B cell (primary cell): ENCODE measurements around the gene TMEM271. TPM values are rescaled to one million over a fixed set of nuclear protein-coding genes. Genes with fewer than 3 reads are reported as not detected.

Source experiments
- ATAC-seq: fragments of 200-7000 bp; cut with Tn5 transposase; one replicate; pipeline ENCODE4 v1.10.0; 2021; ENCODE audit warnings: low read depth, mild to moderate bottlenecking, moderate number of reproducible peaks, moderate library complexity
- CTCF ChIA-PET: fragments of 350-600 bp; sonication (Branson Sonifier 250); formaldehyde crosslinking; loops from one replicate; lab custom pipeline; 2021; ENCODE audit warnings: antibody characterized with exemption, inconsistent platforms; lab: Charles Lee
- POLR2A ChIA-PET: fragments of 350-600 bp; sonication (Branson Sonifier 250); formaldehyde crosslinking; loops from one replicate; lab custom pipeline; 2021; ENCODE audit warnings: antibody characterized with exemption; lab: Charles Lee
- DNase-seq: peaks from one replicate; pipeline ENCODE4 v3.0.0; 2013
- H2AFZ ChIP-seq: 2 replicates; pipeline ENCODE4 v1.6.1; 2012; ENCODE audit warnings: mild to moderate bottlenecking, low read depth, low read length; ENCODE audit not compliant: insufficient read depth, poor library complexity, severe bottlenecking
- H3K27ac ChIP-seq, 2 donors: 1 replicate in 1 of 2; 2 replicates in 1 of 2; pipeline ENCODE4 v1.5.1; 2012 to 2013; ENCODE audit warnings: low read length in 2 of 2, mild to moderate bottlenecking in 2 of 2, moderate library complexity in 1 of 2
- H3K27me3 ChIP-seq, 4 experiments: fragments of 200-600 bp in 1 of 4; sonication (generic) in 1 of 4; replicated peaks in 1 of 4; 1 replicate in 2 of 4; 2 replicates in 2 of 4; pipeline versions ENCODE4 v1.6.1 to v1.7.0; 2013 to 2016; ENCODE audit warnings: low read length in 3 of 4, mild to moderate bottlenecking in 2 of 4, mixed read lengths in 1 of 4, moderate library complexity in 1 of 4; ENCODE audit not compliant: insufficient read depth in 4 of 4, control insufficient read depth in 3 of 4; ENCODE audit errors: control extremely low read depth in 1 of 4
- H3K36me3 ChIP-seq, 2 experiments: replicated peaks in 1 of 2; 1 replicate in 1 of 2; 2 replicates in 1 of 2; pipeline versions ENCODE4 v1.6.1 to v1.7.1; 2013; ENCODE audit warnings: low read length in 1 of 2; ENCODE audit not compliant: insufficient read depth in 2 of 2, control insufficient read depth in 1 of 2; ENCODE audit errors: control extremely low read depth in 1 of 2, extremely low read depth in 1 of 2
- H3K4me1 ChIP-seq, 2 donors: fragments of 200-600 bp in 1 of 2; sonication (generic) in 1 of 2; 1 replicate in 1 of 2; 2 replicates in 1 of 2; pipeline versions ENCODE4 v1.5.1 to v1.6.1; 2013 to 2017; ENCODE audit warnings: low read length in 2 of 2; ENCODE audit not compliant: control insufficient read depth in 2 of 2, insufficient read depth in 2 of 2
- H3K4me2 ChIP-seq: replicated peaks from 2 replicates; pipeline ENCODE3; 2012; ENCODE audit warnings: mild to moderate bottlenecking, low read depth, low read length; ENCODE audit not compliant: poor library complexity, severe bottlenecking
- H3K4me3 ChIP-seq, 5 experiments: fragments of 200-600 bp in 1 of 5; sonication (generic) in 1 of 5; 1 replicate in 3 of 5; 2 replicates in 2 of 5; pipeline versions ENCODE4 v1.5.1 to v1.7.0; 2011 to 2016; ENCODE audit warnings: low read length in 4 of 5, mild to moderate bottlenecking in 4 of 5, low read depth in 2 of 5, control low read depth in 1 of 5, moderate library complexity in 1 of 5; ENCODE audit not compliant: insufficient read depth in 1 of 5; ENCODE audit errors: control extremely low read depth in 1 of 5, extremely low read depth in 1 of 5
- H3K79me2 ChIP-seq: fragments of 200-600 bp; sonication (generic); one replicate; pipeline ENCODE4 v1.6.0; 2016; ENCODE audit warnings: low read length; ENCODE audit not compliant: control insufficient read depth, insufficient read depth
- H3K9ac ChIP-seq: fragments of 200-600 bp; sonication (generic); 2 replicates; pipeline ENCODE4 v1.6.1; 2017; ENCODE audit warnings: mild to moderate bottlenecking, low read length, moderate library complexity
- H3K9me3 ChIP-seq, 3 donors: one replicate each; pipeline versions ENCODE4 v1.6.1 to v1.7.1; 2013; ENCODE audit warnings: low read length in 2 of 3; ENCODE audit not compliant: control insufficient read depth in 2 of 3, insufficient read depth in 1 of 3; ENCODE audit errors: control extremely low read depth in 1 of 3
- H4K20me1 ChIP-seq: 2 replicates; pipeline ENCODE4 v1.6.0; 2012; ENCODE audit warnings: mild to moderate bottlenecking, low read length; ENCODE audit not compliant: insufficient read depth, control insufficient read depth, poor library complexity, severe bottlenecking
- H3K27ac Mint-ChIP-seq: one replicate; pipeline ENCODE4 v1.8.0; 2021; ENCODE audit warnings: mixed read lengths
- H3K27me3 Mint-ChIP-seq: one replicate; pipeline ENCODE4 v1.8.0; 2021; ENCODE audit warnings: mixed read lengths
- H3K4me1 Mint-ChIP-seq: one replicate; pipeline ENCODE4 v1.8.0; 2021; ENCODE audit warnings: mixed read lengths
- H3K4me3 Mint-ChIP-seq: one replicate; pipeline ENCODE4 v1.8.0; 2021; ENCODE audit warnings: mixed read lengths
- H3K9me3 Mint-ChIP-seq: one replicate; pipeline ENCODE4 v1.8.0; 2022; ENCODE audit warnings: mixed read lengths; ENCODE audit not compliant: insufficient read depth
- EZH2 ChIP-seq: IDR thresholded peaks from 2 replicates; pipeline ENCODE4 v1.6.1; 2012; ENCODE audit warnings: borderline replicate concordance, low read depth, mild to moderate bottlenecking, moderate library complexity, low read length; ENCODE audit not compliant: insufficient read depth, poor library complexity, severe bottlenecking
- WGBS: methylation state at CpG from one replicate; pipeline ENCODE4 v1.1.5; 2013; ENCODE audit warnings: missing lambda C conversion rate; ENCODE audit not compliant: insufficient coverage; 5-methylcytosine and 5-hydroxymethylcytosine counted together
- intact Hi-C: fragments of 100-400 bp; cut with micrococcal nuclease; formaldehyde crosslinking; loops from one replicate; pipeline ENCODE4 v1.10.0; 2022
- polyA plus RNA-seq: library from polyadenylated mRNA; depleted of rRNA; stranded (reverse); fragments of >200 nt; gene quantifications from 2 replicates; pipeline ENCODE4 v1.2.3, GENCODE V29; 2012
- total RNA-seq, 2 donors: library from RNA; stranded (reverse); fragments of 120-200 nt in 1 of 2; gene quantifications; 1 replicate in 1 of 2; 2 replicates in 1 of 2; pipeline versions ENCODE4 v1.2.3 to v1.2.4, GENCODE V29; 2013 to 2022
- TF ChIP-seq, protein P1 (sequence below): fragments of 200-600 bp; IDR thresholded peaks from one replicate; pipeline ENCODE4 v1.8.0; 2022; ENCODE audit warnings: antibody characterized with exemption, mild to moderate bottlenecking

TMEM271 gene
- total and polyA plus RNA-seq, 2 donors (not counting 1 experiment from before 2014, with no cell fraction given): not detected

DNA sequence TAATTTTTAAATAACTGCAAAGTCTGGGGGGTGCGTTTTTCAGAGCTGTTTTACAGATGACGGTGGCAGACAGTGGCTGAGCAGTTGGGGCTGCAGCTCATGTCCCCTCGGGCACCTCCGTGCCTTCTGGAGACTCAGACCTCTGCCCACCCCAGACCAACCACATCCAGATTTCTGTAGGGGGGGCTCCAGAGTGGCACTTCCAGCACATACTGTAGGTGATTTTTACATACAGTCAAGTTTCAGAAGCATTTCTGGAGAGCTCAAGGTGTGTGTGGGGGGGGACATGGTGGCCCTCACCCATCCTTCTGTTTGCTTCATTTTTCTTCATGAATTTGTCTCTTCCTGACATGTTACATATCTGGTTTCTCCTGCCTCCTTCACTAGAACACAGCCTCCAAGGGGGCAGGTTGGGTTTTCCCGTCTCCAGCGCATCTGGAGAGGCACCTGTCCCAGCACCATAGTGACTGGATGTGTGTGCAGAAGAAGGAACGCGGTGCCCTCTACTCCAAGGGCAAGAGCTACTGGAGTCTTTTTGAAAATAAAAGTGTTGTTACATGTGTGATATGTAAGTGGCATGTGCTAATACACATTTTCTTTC is 37.5 kb downstream of the TMEM271 start:
- no peak for DNase-seq
- WGBS: 97% methylated on average over 5 of the region's 8 CpGs
- no peak overlapping the region for H2AFZ ChIP-seq
- intact Hi-C loops: no loop called here
- Mint-ChIP-seq H3K4me3 (no peak overlapping the region), H3K27ac (no peak overlapping the region), H3K9me3 (peaks cover 7% of the 10 kb centered on the region), H3K27me3 (no peaks in the 10 kb centered on the region), H3K4me1 (no peaks in the 10 kb centered on the region)
- ATAC-seq: no peak
- TF ChIP-seq, protein P1, sequence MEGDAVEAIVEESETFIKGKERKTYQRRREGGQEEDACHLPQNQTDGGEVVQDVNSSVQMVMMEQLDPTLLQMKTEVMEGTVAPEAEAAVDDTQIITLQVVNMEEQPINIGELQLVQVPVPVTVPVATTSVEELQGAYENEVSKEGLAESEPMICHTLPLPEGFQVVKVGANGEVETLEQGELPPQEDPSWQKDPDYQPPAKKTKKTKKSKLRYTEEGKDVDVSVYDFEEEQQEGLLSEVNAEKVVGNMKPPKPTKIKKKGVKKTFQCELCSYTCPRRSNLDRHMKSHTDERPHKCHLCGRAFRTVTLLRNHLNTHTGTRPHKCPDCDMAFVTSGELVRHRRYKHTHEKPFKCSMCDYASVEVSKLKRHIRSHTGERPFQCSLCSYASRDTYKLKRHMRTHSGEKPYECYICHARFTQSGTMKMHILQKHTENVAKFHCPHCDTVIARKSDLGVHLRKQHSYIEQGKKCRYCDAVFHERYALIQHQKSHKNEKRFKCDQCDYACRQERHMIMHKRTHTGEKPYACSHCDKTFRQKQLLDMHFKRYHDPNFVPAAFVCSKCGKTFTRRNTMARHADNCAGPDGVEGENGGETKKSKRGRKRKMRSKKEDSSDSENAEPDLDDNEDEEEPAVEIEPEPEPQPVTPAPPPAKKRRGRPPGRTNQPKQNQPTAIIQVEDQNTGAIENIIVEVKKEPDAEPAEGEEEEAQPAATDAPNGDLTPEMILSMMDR: no peak
- TF ChIP-seq EZH2: no peak
- H3K4me2 ChIP-seq: no peak overlapping the region
- no peak overlapping the region for H3K9ac ChIP-seq
- H4K20me1 ChIP-seq: no peaks in the 10 kb centered on the region
- H3K4me3 ChIP-seq: no peak overlapping the region
- H3K27me3 ChIP-seq: no peaks in the 10 kb centered on the region
- ChIA-PET POLR2A (no interaction called here), CTCF (no interaction called here)
- no peaks in the 10 kb centered on the region for H3K4me1 ChIP-seq
- H3K36me3 ChIP-seq: peaks cover 0 to 31% of the 10 kb centered on the region in 2 experiments
- H3K27ac ChIP-seq: no peak overlapping the region
- no peaks in the 10 kb centered on the region for H3K79me2 ChIP-seq
- H3K9me3 ChIP-seq: peaks cover 0 to 38% (median 0%) of the 10 kb centered on the region in 3 donors

DNA sequence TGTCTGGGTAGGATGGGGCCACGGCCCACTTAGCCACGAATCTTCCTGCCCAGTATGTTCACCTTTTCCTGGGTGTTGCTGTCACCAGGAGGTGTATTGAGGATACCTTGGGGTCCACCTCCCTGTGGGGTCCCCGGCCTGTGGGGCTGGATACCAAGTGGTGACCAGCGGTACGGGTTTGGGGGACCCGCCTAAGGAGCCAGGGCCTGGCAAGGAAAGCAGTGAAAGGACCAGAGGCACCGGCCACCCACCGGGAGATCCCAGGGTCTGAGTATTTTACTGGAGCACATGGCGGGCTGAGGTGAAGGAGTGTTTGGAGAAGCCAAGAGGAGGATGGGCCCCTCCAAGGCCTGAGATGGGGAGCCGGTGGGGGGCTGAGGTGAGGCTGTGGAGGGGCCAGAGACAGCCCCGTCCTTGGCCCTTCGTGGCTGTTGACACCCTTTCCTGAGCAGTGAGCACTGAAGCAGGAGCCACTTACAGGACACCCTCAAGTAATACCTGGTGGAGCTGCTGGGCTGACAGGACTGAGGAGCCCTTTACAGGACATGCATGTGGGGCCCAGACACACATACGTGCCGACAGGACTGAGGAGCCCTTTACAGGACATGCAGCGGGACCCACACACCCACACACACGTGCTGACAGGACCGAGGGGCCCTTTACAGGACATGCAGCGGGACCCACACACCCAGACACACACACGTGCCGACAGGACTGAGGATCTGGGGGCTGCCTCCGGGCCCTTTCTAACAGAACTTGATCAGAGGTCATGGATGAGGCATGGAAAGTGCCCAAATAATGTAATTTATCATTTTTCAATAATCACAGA is 38.4 kb downstream of the TMEM271 start:
- Histone ChIP-seq H3K27me3 (no peaks in the 10 kb centered on the region), H3K9me3 (peaks cover 0 to 48% (median 0%) of the 10 kb centered on the region in 3 donors), H3K36me3 (peaks cover 0 to 38% of the 10 kb centered on the region in 2 experiments), H2AFZ (no peak overlapping the region), H3K4me2 (no peak overlapping the region), H3K4me3 (no peak overlapping the region), H3K9ac (no peak overlapping the region), H3K4me1 (no peaks in the 10 kb centered on the region), H3K79me2 (no peaks in the 10 kb centered on the region), H4K20me1 (no peaks in the 10 kb centered on the region), H3K27ac (no peak overlapping the region)
- TF ChIP-seq, protein P1: no peak
- no peak for TF ChIP-seq EZH2
- intact Hi-C loops: no loop called here
- Mint-ChIP-seq H3K4me1 (no peaks in the 10 kb centered on the region), H3K27ac (no peak overlapping the region), H3K9me3 (peaks cover 4% of the 10 kb centered on the region), H3K4me3 (no peak overlapping the region), H3K27me3 (no peaks in the 10 kb centered on the region)
- DNase-seq (no peak), ATAC-seq (no peak)
- CTCF ChIA-PET: no interaction called here
- WGBS: 95% methylated on average over 17 of the region's 21 CpGs
- POLR2A ChIA-PET: no interaction called here
